DND-41 (cell line): ENCODE measurements around the gene ITGA11.

Experiments
- CTCF ChIP-seq: IDR thresholded peaks from 2 replicates; pipeline ENCODE4 v1.5.1; 2012; ENCODE audit warnings: borderline replicate concordance, low read length, moderate library complexity, mild to moderate bottlenecking; ENCODE audit not compliant: poor library complexity, severe bottlenecking; ENCODE audit errors: extremely low read depth
- EZH2 ChIP-seq: IDR thresholded peaks from 3 replicates; pipeline ENCODE4 v1.6.1; 2012; ENCODE audit warnings: borderline replicate concordance, low read depth, mild to moderate bottlenecking, moderate library complexity, low read length, inconsistent platforms; ENCODE audit not compliant: severe bottlenecking

GRCh38 chr15:68264282-68264681, 167.7 kb downstream of the ITGA11 start:
- TF ChIP-seq CTCF (no peak), EZH2 (no peak)
